Prostate gland (tissue), 2 donors: ENCODE data around the gene SOX12.

Experiments
- POLR2A ChIP-seq: fragments of 450-650 bp; IDR thresholded peaks from one replicate; pipeline ENCODE4 v1.6.1; 2016; ENCODE audit warnings: antibody characterized with exemption, mild to moderate bottlenecking
- TF ChIP-seq, protein P1 (sequence below), 4 experiments: fragments of 200-600 bp in 2 of 4; fragments of 450-650 bp in 2 of 4; sonication (generic) in 2 of 4; IDR thresholded peaks; 1 replicate in 3 of 4; 2 replicates in 1 of 4; pipeline ENCODE4 v1.5.1; 2016 to 2019; ENCODE audit warnings: antibody characterized with exemption in 4 of 4, mild to moderate bottlenecking in 2 of 4, moderate library complexity in 2 of 4

GRCh38 chr20:354298-354977 is 29.1 kb downstream of the SOX12 start:
- TF ChIP-seq, protein P1, sequence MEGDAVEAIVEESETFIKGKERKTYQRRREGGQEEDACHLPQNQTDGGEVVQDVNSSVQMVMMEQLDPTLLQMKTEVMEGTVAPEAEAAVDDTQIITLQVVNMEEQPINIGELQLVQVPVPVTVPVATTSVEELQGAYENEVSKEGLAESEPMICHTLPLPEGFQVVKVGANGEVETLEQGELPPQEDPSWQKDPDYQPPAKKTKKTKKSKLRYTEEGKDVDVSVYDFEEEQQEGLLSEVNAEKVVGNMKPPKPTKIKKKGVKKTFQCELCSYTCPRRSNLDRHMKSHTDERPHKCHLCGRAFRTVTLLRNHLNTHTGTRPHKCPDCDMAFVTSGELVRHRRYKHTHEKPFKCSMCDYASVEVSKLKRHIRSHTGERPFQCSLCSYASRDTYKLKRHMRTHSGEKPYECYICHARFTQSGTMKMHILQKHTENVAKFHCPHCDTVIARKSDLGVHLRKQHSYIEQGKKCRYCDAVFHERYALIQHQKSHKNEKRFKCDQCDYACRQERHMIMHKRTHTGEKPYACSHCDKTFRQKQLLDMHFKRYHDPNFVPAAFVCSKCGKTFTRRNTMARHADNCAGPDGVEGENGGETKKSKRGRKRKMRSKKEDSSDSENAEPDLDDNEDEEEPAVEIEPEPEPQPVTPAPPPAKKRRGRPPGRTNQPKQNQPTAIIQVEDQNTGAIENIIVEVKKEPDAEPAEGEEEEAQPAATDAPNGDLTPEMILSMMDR (IDR thresholded peaks at IDR 0.05), result peak; percentile 84 to 95 (median 91)
- no peak for TF ChIP-seq POLR2A
